HepG2 (cell line): ENCODE data around the gene RELL1. TPM values are rescaled to one million over a fixed set of nuclear protein-coding genes. Genes with fewer than 3 reads are reported as not detected.

Experiments
- ARHGAP35 ChIP-seq: sonication (generic); formaldehyde crosslinking; IDR thresholded peaks from 2 replicates; pipeline ENCODE4 v1.9.0; 2022; ENCODE audit warnings: mild to moderate bottlenecking, inconsistent platforms, moderate library complexity, missing genetic modification reagents, borderline replicate concordance
- DZIP1 ChIP-seq: sonication (generic); formaldehyde crosslinking; IDR thresholded peaks from 2 replicates; pipeline ENCODE4 v1.5.0; 2020; ENCODE audit warnings: mild to moderate bottlenecking, missing genetic modification reagents
- FOXP4 ChIP-seq: sonication (generic); formaldehyde crosslinking; IDR thresholded peaks from 2 replicates; pipeline ENCODE4 v1.4.0; 2020; ENCODE audit warnings: missing genetic modification reagents
- HNF1A ChIP-seq, 2 experiments: sonication (generic) in 1 of 2; formaldehyde crosslinking in 1 of 2; IDR thresholded peaks; 2 replicates each; pipeline versions ENCODE4 v1.4.0 to v1.6.1; 2016 to 2020; ENCODE audit warnings: borderline replicate concordance in 1 of 2, low read depth in 1 of 2, mild to moderate bottlenecking in 1 of 2, missing genetic modification reagents in 1 of 2
- ISL2 ChIP-seq: sonication (generic); formaldehyde crosslinking; IDR thresholded peaks from 2 replicates; pipeline ENCODE4 v1.5.0; 2020; ENCODE audit warnings: missing genetic modification reagents
- KDM5A ChIP-seq: fragments of 200-600 bp; sonication (generic); IDR thresholded peaks from 2 replicates; pipeline ENCODE4 v1.7.0; 2018; ENCODE audit warnings: antibody characterized with exemption, mild to moderate bottlenecking, low read length, borderline replicate concordance
- KMT2B ChIP-seq: IDR thresholded peaks from 2 replicates; pipeline ENCODE4 v1.6.1; 2016; ENCODE audit warnings: missing genetic modification reagents, missing compliant biosample characterization
- NR2F1 ChIP-seq, 2 experiments: fragments of 450-650 bp in 1 of 2; formaldehyde crosslinking in 1 of 2; IDR thresholded peaks; 2 replicates each; pipeline versions ENCODE4 v1.5.0 to v1.6.1; 2016 to 2020; ENCODE audit warnings: mild to moderate bottlenecking in 1 of 2, missing compliant biosample characterization in 1 of 2, missing genetic modification reagents in 1 of 2, moderate library complexity in 1 of 2
- PAWR ChIP-seq: sonication (generic); formaldehyde crosslinking; IDR thresholded peaks from 2 replicates; pipeline ENCODE4 v1.4.0; 2020; ENCODE audit warnings: missing genetic modification reagents, mild to moderate bottlenecking, borderline replicate concordance
- POLR2A ChIP-seq, 2 experiments: IDR thresholded peaks; 2 replicates each; pipeline ENCODE4 v1.6.1; 2011; ENCODE audit warnings: low read depth in 2 of 2, low read length in 2 of 2, mild to moderate bottlenecking in 1 of 2, moderate library complexity in 1 of 2; ENCODE audit not compliant: insufficient read depth in 1 of 2
- RORA ChIP-seq: sonication (generic); formaldehyde crosslinking; IDR thresholded peaks from 2 replicates; pipeline ENCODE4 v1.5.0; 2020; ENCODE audit warnings: mild to moderate bottlenecking, missing genetic modification reagents, moderate library complexity
- SNRNP70 ChIP-seq: fragments of 200-400 bp; formaldehyde crosslinking; IDR thresholded peaks from 2 replicates; pipeline ENCODE4 v1.6.1; 2017; ENCODE audit warnings: mild to moderate bottlenecking, low read depth, low read length, moderate library complexity
- SUZ12 ChIP-seq: fragments of 150-350 bp; IDR thresholded peaks from 2 replicates; pipeline ENCODE4 v1.6.1; 2014; ENCODE audit warnings: low read depth, low read length
- TCF7 ChIP-seq: sonication (generic); IDR thresholded peaks from 2 replicates; pipeline ENCODE4 v1.6.1; 2016; ENCODE audit warnings: antibody characterized with exemption, low read depth
- THRA ChIP-seq: sonication (generic); formaldehyde crosslinking; IDR thresholded peaks from 2 replicates; pipeline ENCODE4 v1.4.0; 2020; ENCODE audit warnings: missing genetic modification reagents, borderline replicate concordance
- TRIM24 ChIP-seq: sonication (generic); formaldehyde crosslinking; IDR thresholded peaks from 2 replicates; pipeline ENCODE4 v1.8.0; 2022; ENCODE audit warnings: mild to moderate bottlenecking, missing genetic modification reagents
- ZC3H4 ChIP-seq: sonication (generic); formaldehyde crosslinking; IDR thresholded peaks from 2 replicates; pipeline ENCODE4 v1.4.0; 2020; ENCODE audit warnings: missing genetic modification reagents, borderline replicate concordance
- ZNF230 ChIP-seq: sonication (generic); formaldehyde crosslinking; IDR thresholded peaks from 2 replicates; pipeline ENCODE4 v1.4.0; 2020; ENCODE audit warnings: mild to moderate bottlenecking, missing genetic modification reagents
- ZNF326 ChIP-seq: sonication (generic); formaldehyde crosslinking; IDR thresholded peaks from 2 replicates; pipeline ENCODE4 v1.4.0; 2020; ENCODE audit warnings: missing genetic modification reagents, borderline replicate concordance
- polyA plus RNA-seq, 8 experiments: library from polyadenylated mRNA; depleted of rRNA in 3 of 8; stranded (reverse) in 7 of 8; unstranded in 1 of 8; fragments of >200 nt; fragmentation: Illumina TruSeq in 4 of 8; extraction: Trizol in 4 of 8; gene quantifications; 2 replicates each; pipeline versions ENCODE4 v1.2.1 to v1.2.3, GENCODE V29; 2011 to 2016; ENCODE audit warnings: low read depth in 4 of 8, missing spikeins in 1 of 8, mixed read lengths in 1 of 8; ENCODE audit not compliant: insufficient read depth in 1 of 8
- total RNA-seq, 5 experiments: library from RNA; depleted of rRNA; stranded (reverse); fragments of >200 nt; fragmentation: Illumina TruSeq; extraction: Trizol; gene quantifications; 2 replicates each; pipeline ENCODE4 v1.2.3, GENCODE V29; 2016; ENCODE audit warnings: low read depth in 1 of 5

Gene RELL1
- total and polyA plus RNA-seq, 2 of the 13 experiments (the other 11 are each of a cell fraction or from before 2014, with no cell fraction given): 8.4 to 58.4 TPM

GRCh38 chr4:37648084-37648817 is 37.9 kb downstream of the RELL1 start (continued):
- 0 out of 2 replicates have a peak, but pooled peaks have one; percentile 21 for TF ChIP-seq KMT2B (CRISPR knock-in tag)
- peak; percentile 87 for TF ChIP-seq TRIM24 (CRISPR knock-in tag)
- TF ChIP-seq SUZ12: no peak
- TF ChIP-seq PAWR (CRISPR knock-in tag): no peak
- no peak for TF ChIP-seq RORA (CRISPR knock-in tag)
- TF ChIP-seq THRA (CRISPR knock-in tag): peak; percentile 82; the same call in 1 of the 2 replicates
- TF ChIP-seq KDM5A: no peak
- TF ChIP-seq ISL2: 0 out of 2 replicates have a peak, but pooled peaks have one; percentile 48
- TF ChIP-seq HNF1A (IDR thresholded peaks at IDR 0.05; ENCODE audit: low read depth): no peak
- peak; percentile 65; the same call in 1 of the 2 replicates for TF ChIP-seq HNF1A (CRISPR knock-in tag; IDR thresholded peaks at IDR 0.05; ENCODE audit: borderline replicate concordance)
- TF ChIP-seq ZNF230 (CRISPR knock-in tag): no peak
- TF ChIP-seq ARHGAP35 (CRISPR knock-in tag): no peak
- no peak for TF ChIP-seq TCF7
- TF ChIP-seq SNRNP70: no peak
- TF ChIP-seq NR2F1 (CRISPR knock-in tag; IDR thresholded peaks at IDR 0.05): peak; percentile 86 to 87
- no peak for TF ChIP-seq ZNF326 (CRISPR knock-in tag)
- TF ChIP-seq POLR2A (IDR thresholded peaks at IDR 0.05; ENCODE audit: insufficient read depth in 1 of 2, low read depth in 2 of 2, low read length in 2 of 2): no peak
- TF ChIP-seq ZC3H4 (CRISPR knock-in tag): no peak
- no peak for TF ChIP-seq DZIP1 (CRISPR knock-in tag)
- peak; percentile 99 for TF ChIP-seq FOXP4
